Osteocyte (in vitro differentiated cells): ENCODE results near the gene THSD7A. TPM values are rescaled to one million over a fixed set of nuclear protein-coding genes. Genes with fewer than 3 reads are reported as not detected.

Source experiments
- DNase-seq: peaks from one replicate; pipeline ENCODE4 v3.0.0; 2021; ENCODE audit warnings: mixed read lengths; ENCODE audit not compliant: unreplicated experiment; ENCODE audit errors: extremely low spot score
- H3K27ac Mint-ChIP-seq: one replicate; pipeline ENCODE4 v1.8.0; 2021; ENCODE audit warnings: mild to moderate bottlenecking, mixed read lengths; ENCODE audit not compliant: unreplicated experiment
- H3K27me3 Mint-ChIP-seq: one replicate; pipeline ENCODE4 v1.8.0; 2021; ENCODE audit warnings: mixed read lengths; ENCODE audit not compliant: unreplicated experiment
- H3K36me3 Mint-ChIP-seq: one replicate; pipeline ENCODE4 v1.8.0; 2021; ENCODE audit warnings: mixed read lengths; ENCODE audit not compliant: unreplicated experiment
- H3K4me1 Mint-ChIP-seq: one replicate; pipeline ENCODE4 v1.8.0; 2021; ENCODE audit warnings: mixed read lengths; ENCODE audit not compliant: unreplicated experiment
- H3K4me3 Mint-ChIP-seq: one replicate; pipeline ENCODE4 v1.8.0; 2021; ENCODE audit warnings: mild to moderate bottlenecking, moderate library complexity, mixed read lengths; ENCODE audit not compliant: unreplicated experiment
- H3K9me3 Mint-ChIP-seq: one replicate; pipeline ENCODE4 v1.8.0; 2021; ENCODE audit warnings: mixed read lengths; ENCODE audit not compliant: unreplicated experiment
- CTCF ChIP-seq: fragments of 200-600 bp; sonication (generic); IDR thresholded peaks from 2 replicates; pipeline ENCODE4 v1.5.0; 2021; ENCODE audit warnings: antibody characterized with exemption, mild to moderate bottlenecking, moderate library complexity
- total RNA-seq: library from RNA; stranded (reverse); gene quantifications from 2 replicates; pipeline ENCODE4 v1.2.1, GENCODE V29; 2021

THSD7A gene
- total RNA-seq, 1 donor from 2014 or later: 2.0 TPM

- Mint-ChIP-seq H3K9me3 (no peaks in the 10 kb centered on the region), H3K36me3 (no peaks in the 10 kb centered on the region), H3K27ac (no peak overlapping the region), H3K4me3 (no peak overlapping the region), H3K27me3 (no peaks in the 10 kb centered on the region), H3K4me1 (no peaks in the 10 kb centered on the region)
- no peak for DNase-seq
- no peak for TF ChIP-seq CTCF
These were observed 247.5 kb downstream of the THSD7A start for GRCh38 chr7:11584406-11585031.

GRCh38 chr7:11579141-11579540 lies 252.9 kb downstream of the THSD7A start:
- Mint-ChIP-seq H3K27ac (no peak overlapping the region), H3K4me3 (no peak overlapping the region), H3K9me3 (no peaks in the 10 kb centered on the region), H3K36me3 (no peaks in the 10 kb centered on the region), H3K27me3 (peaks cover 2% of the 10 kb centered on the region), H3K4me1 (no peaks in the 10 kb centered on the region)
- no peak for TF ChIP-seq CTCF
- DNase-seq: no peak

GRCh38 chr7:11576310-11576709 lies 255.7 kb downstream of the THSD7A start:
- no peak for DNase-seq
- no peak overlapping the region for H3K27ac Mint-ChIP-seq
- no peak for TF ChIP-seq CTCF
- no peak overlapping the region for H3K4me3 Mint-ChIP-seq
- H3K27me3 Mint-ChIP-seq: peaks cover 5% of the 10 kb centered on the region
- H3K4me1 Mint-ChIP-seq: no peaks in the 10 kb centered on the region
- H3K36me3 Mint-ChIP-seq: no peaks in the 10 kb centered on the region
- no peaks in the 10 kb centered on the region for H3K9me3 Mint-ChIP-seq

GRCh38 chr7:11573128-11573750 lies 258.8 kb downstream of the THSD7A start:
- no peaks in the 10 kb centered on the region for H3K36me3 Mint-ChIP-seq
- no peak overlapping the region for H3K27ac Mint-ChIP-seq
- TF ChIP-seq CTCF: no peak
- no peak overlapping the region for H3K4me3 Mint-ChIP-seq
- no peaks in the 10 kb centered on the region for H3K4me1 Mint-ChIP-seq
- peaks cover 3% of the 10 kb centered on the region for H3K9me3 Mint-ChIP-seq
- H3K27me3 Mint-ChIP-seq: peaks cover 3% of the 10 kb centered on the region
- no peak for DNase-seq

- no peak for DNase-seq
- peaks cover 3% of the 10 kb centered on the region for H3K27me3 Mint-ChIP-seq
- H3K27ac Mint-ChIP-seq: no peak overlapping the region
- TF ChIP-seq CTCF: no peak
- H3K4me3 Mint-ChIP-seq: no peak overlapping the region
- H3K4me1 Mint-ChIP-seq: peaks cover 6% of the 10 kb centered on the region
- H3K9me3 Mint-ChIP-seq: peaks cover 3% of the 10 kb centered on the region
- no peaks in the 10 kb centered on the region for H3K36me3 Mint-ChIP-seq
These were observed 261.0 kb downstream of the THSD7A start for GRCh38 chr7:11570922-11571550.
